Amniotic epithelial cell (primary cell): Measurements from ENCODE around the gene PAQR8.
"Not testable (repeated sequence)": the region's sequence is repeated elsewhere in the genome, so short reads cannot be mapped to it uniquely, and the experiment has no call there.

ENCODE experiments used
- DNase-seq: peaks from one replicate; pipeline ENCODE4 v3.0.0-alpha.2; 2010; ENCODE audit warnings: low read depth

Gene PAQR8

GRCh38 chr6:52410979-52411378, 49.0 kb downstream of the PAQR8 start:
- DNase-seq: peak; percentile 53

- DNase-seq: no peak
These were observed 50.0 kb downstream of the PAQR8 start for GRCh38 chr6:52411911-52412310.

GRCh38 chr6:52415333-52415732, 53.4 kb downstream of the PAQR8 start:
- no peak for DNase-seq

- DNase-seq: no peak
These were observed 54.1 kb downstream of the PAQR8 start for GRCh38 chr6:52415917-52416628.

- DNase-seq: peak; percentile 51
These were observed 54.7 kb downstream of the PAQR8 start for GRCh38 chr6:52416629-52417151.

GRCh38 chr6:52417675-52418111, 55.7 kb downstream of the PAQR8 start:
- peak; percentile 75 for DNase-seq

GRCh38 chr6:52418606-52419005, 56.7 kb downstream of the PAQR8 start:
- no peak for DNase-seq

GRCh38 chr6:52419809-52420667, 58.1 kb downstream of the PAQR8 start, which contains the start of gene EFHC1:
EFHC1 (plus strand) TSS chr6:52420342; CDS start chr6:52420411, 69 bp downstream.
- DNase-seq: peak; percentile 93

- DNase-seq: peak; percentile 33
These were observed 58.9 kb downstream of the PAQR8 start for GRCh38 chr6:52420668-52421358.

- no peak for DNase-seq
These were observed 60.2 kb downstream of the PAQR8 start for GRCh38 chr6:52422156-52422555.

GRCh38 chr6:52423448-52423847, 61.5 kb downstream of the PAQR8 start:
- DNase-seq: no peak

- DNase-seq: peak; percentile 86
These were observed 62.0 kb downstream of the PAQR8 start for GRCh38 chr6:52423971-52424381.

- no peak for DNase-seq
These were observed 62.6 kb downstream of the PAQR8 start for GRCh38 chr6:52424513-52424912.

GRCh38 chr6:52426667-52427066, 64.7 kb downstream of the PAQR8 start:
- DNase-seq: no peak

- DNase-seq: not testable (repeated sequence)
These were observed 71.3 kb downstream of the PAQR8 start for GRCh38 chr6:52433294-52433693.

- no peak for DNase-seq
These were observed 73.4 kb downstream of the PAQR8 start for GRCh38 chr6:52435345-52435744.

GRCh38 chr6:52438926-52439325, 77.0 kb downstream of the PAQR8 start:
- DNase-seq: no peak

GRCh38 chr6:52454556-52454955, 92.6 kb downstream of the PAQR8 start:
- DNase-seq: peak; percentile 21

GRCh38 chr6:52457096-52457495, 95.1 kb downstream of the PAQR8 start:
- no peak for DNase-seq
